WTC11 (cell line): Measurements from ENCODE around the gene LPIN3. TPM values are rescaled to one million over a fixed set of nuclear protein-coding genes. Genes with fewer than 3 reads are reported as not detected.

ENCODE experiments used
- ATAC-seq: fragments of 200-7000 bp; cut with Tn5 transposase; 2 replicates; pipeline ENCODE4 v1.10.0; 2021; ENCODE audit warnings: mild to moderate bottlenecking, moderate library complexity
- CTCF ChIA-PET: fragments of 300-600 bp; sonication (Branson Sonifier 250); formaldehyde crosslinking; loops from one replicate; lab custom pipeline; 2021; ENCODE audit warnings: antibody characterized with exemption; lab: Charles Lee
- POLR2A ChIA-PET: fragments of 350-600 bp; sonication (Branson Sonifier 250); formaldehyde crosslinking; loops from one replicate; lab custom pipeline; 2021; ENCODE audit warnings: antibody characterized with exemption; lab: Charles Lee
- DNase-seq: peaks from one replicate; pipeline ENCODE4 v3.0.0; 2021; ENCODE audit warnings: low spot score
- H3K27ac Mint-ChIP-seq: 2 replicates; pipeline ENCODE4 v1.8.0; 2021; ENCODE audit warnings: mixed read lengths
- H3K27me3 Mint-ChIP-seq: 2 replicates; pipeline ENCODE4 v1.8.0; 2021; ENCODE audit warnings: low read depth, mild to moderate bottlenecking, moderate library complexity, mixed read lengths
- H3K36me3 Mint-ChIP-seq: 2 replicates; pipeline ENCODE4 v1.8.0; 2021; ENCODE audit warnings: mixed read lengths
- H3K4me1 Mint-ChIP-seq: 2 replicates; pipeline ENCODE4 v1.8.0; 2022; ENCODE audit warnings: mixed read lengths
- H3K4me3 Mint-ChIP-seq: 2 replicates; pipeline ENCODE4 v1.8.0; 2021; ENCODE audit warnings: mild to moderate bottlenecking, moderate library complexity, mixed read lengths
- H3K9me3 Mint-ChIP-seq: 2 replicates; pipeline ENCODE4 v1.8.0; 2021; ENCODE audit warnings: mixed read lengths
- AFF4 ChIP-seq: sonication (generic); formaldehyde crosslinking; IDR thresholded peaks from 2 replicates; pipeline ENCODE4 v1.8.1; 2023; ENCODE audit warnings: mild to moderate bottlenecking, missing genetic modification reagents, borderline replicate concordance
- ATF3 ChIP-seq: sonication (generic); formaldehyde crosslinking; conservative IDR thresholded peaks from 2 replicates; pipeline ENCODE4 v1.8.1; 2022; ENCODE audit warnings: mild to moderate bottlenecking, missing genetic modification reagents
- ATF6 ChIP-seq: sonication (generic); formaldehyde crosslinking; IDR thresholded peaks from 2 replicates; pipeline ENCODE4 v1.8.1; 2023; ENCODE audit warnings: mild to moderate bottlenecking, missing genetic modification reagents
- GTF2I ChIP-seq: fragments of 250-450 bp; sonication (Bioruptor Pico); conservative IDR thresholded peaks from 2 replicates; pipeline ENCODE4 v1.4.0; 2021; ENCODE audit warnings: mild to moderate bottlenecking
- IRF1 ChIP-seq: sonication (generic); formaldehyde crosslinking; IDR thresholded peaks from 2 replicates; pipeline ENCODE4 v1.8.0; 2023; ENCODE audit warnings: missing genetic modification reagents
- MYBL2 ChIP-seq: sonication (generic); formaldehyde crosslinking; IDR thresholded peaks from 2 replicates; pipeline ENCODE4 v1.8.1; 2023; ENCODE audit warnings: mild to moderate bottlenecking, moderate library complexity, missing genetic modification reagents
- NR1H2 ChIP-seq: sonication (generic); formaldehyde crosslinking; IDR thresholded peaks from 2 replicates; pipeline ENCODE4 v1.9.0; 2021; ENCODE audit warnings: mild to moderate bottlenecking, moderate library complexity, missing genetic modification reagents
- OVOL2 ChIP-seq: fragments of 250-450 bp; sonication (Bioruptor Pico); IDR thresholded peaks from 2 replicates; pipeline ENCODE4 v1.9.0; 2021; ENCODE audit warnings: mild to moderate bottlenecking, borderline replicate concordance
- PRRX2 ChIP-seq: fragments of 250-450 bp; sonication (Bioruptor Pico); IDR thresholded peaks from 2 replicates; pipeline ENCODE4 v1.8.0; 2021; ENCODE audit warnings: mild to moderate bottlenecking
- RORB ChIP-seq: fragments of 250-450 bp; sonication (Bioruptor Pico); IDR thresholded peaks from 2 replicates; pipeline ENCODE4 v1.9.0; 2021; ENCODE audit warnings: mild to moderate bottlenecking
- SMAD3 ChIP-seq: sonication (generic); formaldehyde crosslinking; IDR thresholded peaks from 2 replicates; pipeline ENCODE4 v1.8.0; 2022; ENCODE audit warnings: missing genetic modification reagents, mild to moderate bottlenecking, borderline replicate concordance
- USF1 ChIP-seq: sonication (generic); formaldehyde crosslinking; IDR thresholded peaks from 2 replicates; pipeline ENCODE4 v1.8.0; 2022; ENCODE audit warnings: mild to moderate bottlenecking, missing genetic modification reagents
- ZMAT4 ChIP-seq: fragments of 250-450 bp; sonication (Bioruptor Pico); IDR thresholded peaks from 2 replicates; pipeline ENCODE4 v1.9.0; 2021; ENCODE audit warnings: mild to moderate bottlenecking
- ZNF219 ChIP-seq: sonication (generic); formaldehyde crosslinking; IDR thresholded peaks from 2 replicates; pipeline ENCODE4 v1.8.0; 2023; ENCODE audit warnings: missing genetic modification reagents, mild to moderate bottlenecking, borderline replicate concordance
- ZNF423 ChIP-seq: fragments of 250-450 bp; sonication (Bioruptor Pico); IDR thresholded peaks from 2 replicates; pipeline ENCODE4 v2.1.2; 2022; ENCODE audit warnings: mild to moderate bottlenecking, moderate library complexity
- ZNF425 ChIP-seq: fragments of 250-450 bp; sonication (Bioruptor Pico); conservative IDR thresholded peaks from 2 replicates; pipeline ENCODE4 v1.9.0; 2021; ENCODE audit warnings: mild to moderate bottlenecking
- total RNA-seq: library from RNA; stranded (reverse); gene quantifications from 3 replicates; pipeline ENCODE4 v1.2.3, GENCODE V29; 2021

The LPIN3 gene
- total RNA-seq, 1 experiment from 2014 or later = 7.9 TPM

- ATAC-seq = no peak
- H3K4me1 Mint-ChIP-seq = peaks cover 12% of the 10 kb centered on the region
- POLR2A ChIA-PET = no interaction called here
- peaks cover 10% of the 10 kb centered on the region for H3K36me3 Mint-ChIP-seq
- H3K27ac Mint-ChIP-seq = no peak overlapping the region
- H3K4me3 Mint-ChIP-seq = no peak overlapping the region
- peaks cover 23% of the 10 kb centered on the region for H3K9me3 Mint-ChIP-seq
- peaks cover 49% of the 10 kb centered on the region for H3K27me3 Mint-ChIP-seq
- no peak for TF ChIP-seq GTF2I (CRISPR knock-in tag)
- no peak for TF ChIP-seq IRF1 (CRISPR knock-in tag)
- no peak for TF ChIP-seq ATF3
- no peak for TF ChIP-seq NR1H2 (CRISPR knock-in tag)
- TF ChIP-seq MYBL2 (CRISPR knock-in tag) = no peak
- no peak for TF ChIP-seq PRRX2 (CRISPR knock-in tag)
- no peak for TF ChIP-seq AFF4 (CRISPR knock-in tag)
- TF ChIP-seq OVOL2 (CRISPR knock-in tag) = no peak
- TF ChIP-seq ZNF425 (CRISPR knock-in tag) = no peak
- TF ChIP-seq RORB (CRISPR knock-in tag) = no peak
- no peak for TF ChIP-seq USF1 (CRISPR knock-in tag)
- TF ChIP-seq ZMAT4 (CRISPR knock-in tag) = no peak
- no peak for TF ChIP-seq ZNF219 (CRISPR knock-in tag)
- no peak for TF ChIP-seq ZNF423 (CRISPR knock-in tag)
- TF ChIP-seq ATF6 (CRISPR knock-in tag) = no peak
- TF ChIP-seq SMAD3 (CRISPR knock-in tag) = no peak
- no peak for DNase-seq
- CTCF ChIA-PET = no interaction called here
Observed at GRCh38 chr20:41370176-41370575, 29.6 kb downstream of the LPIN3 start.
